Measurements from ENCODE around the gene TIGAR. TPM values are rescaled to one million over a fixed set of nuclear protein-coding genes. Genes with fewer than 3 reads are reported as not detected.

Gene TIGAR, protein sequence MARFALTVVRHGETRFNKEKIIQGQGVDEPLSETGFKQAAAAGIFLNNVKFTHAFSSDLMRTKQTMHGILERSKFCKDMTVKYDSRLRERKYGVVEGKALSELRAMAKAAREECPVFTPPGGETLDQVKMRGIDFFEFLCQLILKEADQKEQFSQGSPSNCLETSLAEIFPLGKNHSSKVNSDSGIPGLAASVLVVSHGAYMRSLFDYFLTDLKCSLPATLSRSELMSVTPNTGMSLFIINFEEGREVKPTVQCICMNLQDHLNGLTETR
- total RNA-seq: 10 to 100 TPM in 1 of 2 donors, 1 to 10 TPM in 1; 5.1 to 14.6 TPM
- 14.2 TPM for polyA plus RNA-seq (ENCODE audit: insufficient read depth, low read depth, low replicate concordance)
- long read RNA-seq, donor 1, transcript TIGAR-201 (6 exons, 2,782 nt): major isoform, 7 of 7 reads
- long read RNA-seq, donor 1, partial matches to known transcripts: 0 of 7 reads
- long read RNA-seq, donor 1, other reads (novel, unspliced or antisense): 0 of 7 reads
- long read RNA-seq, donor 2, transcript TIGAR-201 (6 exons, 2,782 nt): major isoform, 5 of 5 reads
- long read RNA-seq, donor 2, partial matches to known transcripts: 0 of 5 reads
- long read RNA-seq, donor 2, other reads (novel, unspliced or antisense): 0 of 5 reads

DNA sequence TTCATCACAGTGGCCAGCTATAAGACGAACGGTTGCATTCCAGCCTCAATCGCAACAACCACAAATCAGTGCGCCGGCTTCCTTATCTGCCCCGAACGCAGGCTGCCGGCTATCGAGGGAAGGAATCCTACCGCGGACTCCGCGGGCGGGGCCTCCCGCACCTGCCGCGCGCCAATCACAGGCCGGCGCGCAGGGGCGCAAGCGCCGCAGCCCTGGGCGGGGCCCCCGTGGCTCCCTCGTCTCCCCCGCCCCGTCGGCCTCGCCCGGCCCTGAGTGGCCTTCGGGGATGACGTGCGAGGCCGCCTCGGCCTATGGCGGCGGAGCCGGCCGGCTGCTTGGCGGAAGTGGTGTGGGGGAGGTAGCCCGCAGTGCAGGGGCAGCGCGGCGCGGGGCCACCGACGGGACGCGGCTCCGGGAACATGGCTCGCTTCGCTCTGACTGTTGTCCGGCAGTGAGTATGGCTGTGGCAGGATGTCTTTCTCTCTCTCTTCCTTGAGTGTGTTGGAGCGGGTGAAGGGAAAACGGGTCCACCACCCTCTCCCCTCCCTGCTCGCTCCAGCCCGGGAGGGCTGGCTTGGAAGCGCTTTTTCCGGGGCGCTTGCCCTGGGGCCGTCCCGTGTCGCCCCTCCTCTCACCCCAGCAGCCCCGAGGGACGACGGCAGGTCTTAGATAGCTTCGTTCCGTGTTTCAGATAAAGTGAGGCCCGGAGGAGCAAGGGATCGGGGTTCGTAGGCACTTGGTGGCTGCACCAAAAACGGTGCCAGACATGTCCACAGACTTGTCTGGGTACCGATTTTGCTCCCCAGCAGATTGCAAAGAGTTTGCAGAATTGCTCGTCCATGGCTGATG, at the start of gene TIGAR:
TIGAR (plus strand) TSS at position 361 of the 849 bp plus-strand sequence; CDS start at position 420, 59 bp downstream.
- Histone ChIP-seq H3K4me3 (peak within 1 kb of the TSS; percentile 92 to 95), H3K4me1 (peaks cover 17% of the 10 kb centered on the region), H3K27me3 (no peaks in the 10 kb centered on the region), H3K9me3 (no peaks in the 10 kb centered on the region), H3K27ac (peak within 1 kb of the TSS; percentile 67 to 85), H3K36me3 (ENCODE audit: low read depth, missing control alignments) (no peaks in the 10 kb centered on the region)
- WGBS, 2 donors: 0 to 1% methylated on average over 15 to 57 of the region's 76 CpGs
- intact Hi-C loops (cut with DNase I; ENCODE audit: low total_unique reads): no loop called here
- peak; percentile 95 for DNase-seq
- TF ChIP-seq POLR2A (IDR thresholded peaks at IDR 0.05): peak; percentile 35
- TF ChIP-seq, protein P1, sequence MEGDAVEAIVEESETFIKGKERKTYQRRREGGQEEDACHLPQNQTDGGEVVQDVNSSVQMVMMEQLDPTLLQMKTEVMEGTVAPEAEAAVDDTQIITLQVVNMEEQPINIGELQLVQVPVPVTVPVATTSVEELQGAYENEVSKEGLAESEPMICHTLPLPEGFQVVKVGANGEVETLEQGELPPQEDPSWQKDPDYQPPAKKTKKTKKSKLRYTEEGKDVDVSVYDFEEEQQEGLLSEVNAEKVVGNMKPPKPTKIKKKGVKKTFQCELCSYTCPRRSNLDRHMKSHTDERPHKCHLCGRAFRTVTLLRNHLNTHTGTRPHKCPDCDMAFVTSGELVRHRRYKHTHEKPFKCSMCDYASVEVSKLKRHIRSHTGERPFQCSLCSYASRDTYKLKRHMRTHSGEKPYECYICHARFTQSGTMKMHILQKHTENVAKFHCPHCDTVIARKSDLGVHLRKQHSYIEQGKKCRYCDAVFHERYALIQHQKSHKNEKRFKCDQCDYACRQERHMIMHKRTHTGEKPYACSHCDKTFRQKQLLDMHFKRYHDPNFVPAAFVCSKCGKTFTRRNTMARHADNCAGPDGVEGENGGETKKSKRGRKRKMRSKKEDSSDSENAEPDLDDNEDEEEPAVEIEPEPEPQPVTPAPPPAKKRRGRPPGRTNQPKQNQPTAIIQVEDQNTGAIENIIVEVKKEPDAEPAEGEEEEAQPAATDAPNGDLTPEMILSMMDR (IDR thresholded peaks at IDR 0.05): peak in 1 of 3 experiments; percentile 6

DNA sequence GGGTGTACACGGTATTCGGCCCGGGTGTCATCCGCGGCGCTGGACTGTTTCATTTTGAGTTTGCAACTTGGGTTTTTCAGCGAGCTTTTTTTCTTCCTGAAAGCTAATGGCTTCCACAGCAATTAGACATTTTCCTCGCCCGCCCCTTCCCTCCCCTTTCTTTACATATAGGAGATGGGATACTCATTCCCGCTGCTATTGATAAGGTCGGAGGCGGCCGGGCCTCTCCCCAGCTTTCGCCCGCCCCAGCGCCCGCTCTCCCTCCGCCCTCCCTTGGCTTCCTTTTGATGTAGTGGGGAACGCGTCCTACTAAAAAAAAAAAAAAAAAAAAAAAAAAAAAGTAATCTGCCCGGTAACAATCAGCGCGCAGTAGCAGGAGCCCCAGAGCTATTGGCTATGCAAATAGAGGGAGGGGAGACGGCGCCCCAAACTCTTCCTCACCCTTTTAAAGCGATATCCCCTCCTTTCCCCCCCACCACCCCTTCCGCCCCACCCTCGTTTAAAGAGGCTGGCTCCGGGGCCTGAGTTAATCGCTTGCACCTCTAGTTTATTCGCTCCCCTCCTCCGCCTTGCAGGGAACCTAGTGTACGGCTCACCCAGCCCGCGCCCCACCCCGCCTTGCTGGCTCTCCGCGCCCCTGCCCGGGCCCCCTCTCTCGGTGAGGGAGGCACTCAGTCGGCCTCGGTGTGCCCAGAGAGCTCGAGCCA, 49.1 kb upstream of the TIGAR start:
- Histone ChIP-seq H3K27me3 (no peaks in the 10 kb centered on the region), H3K4me1 (peaks cover 15% of the 10 kb centered on the region), H3K4me3 (peak overlapping the region; percentile 41 to 85), H3K27ac (peak overlapping the region; percentile 89 to 92), H3K36me3 (ENCODE audit: low read depth, missing control alignments) (no peaks in the 10 kb centered on the region), H3K9me3 (no peaks in the 10 kb centered on the region)
- WGBS, 2 donors: 1% methylated on average over 41 to 43 of the region's 43 CpGs
- TF ChIP-seq, protein P1 (IDR thresholded peaks at IDR 0.05): no peak
- peak; percentile 14 for TF ChIP-seq POLR2A (IDR thresholded peaks at IDR 0.05)
- intact Hi-C loops (cut with DNase I; ENCODE audit: low total_unique reads): loop anchor here (10.0 kb wide), 1 partner anchor 237 kb away; no protein-coding TSS in a partner anchor
- peak; percentile 80 for DNase-seq

DNA sequence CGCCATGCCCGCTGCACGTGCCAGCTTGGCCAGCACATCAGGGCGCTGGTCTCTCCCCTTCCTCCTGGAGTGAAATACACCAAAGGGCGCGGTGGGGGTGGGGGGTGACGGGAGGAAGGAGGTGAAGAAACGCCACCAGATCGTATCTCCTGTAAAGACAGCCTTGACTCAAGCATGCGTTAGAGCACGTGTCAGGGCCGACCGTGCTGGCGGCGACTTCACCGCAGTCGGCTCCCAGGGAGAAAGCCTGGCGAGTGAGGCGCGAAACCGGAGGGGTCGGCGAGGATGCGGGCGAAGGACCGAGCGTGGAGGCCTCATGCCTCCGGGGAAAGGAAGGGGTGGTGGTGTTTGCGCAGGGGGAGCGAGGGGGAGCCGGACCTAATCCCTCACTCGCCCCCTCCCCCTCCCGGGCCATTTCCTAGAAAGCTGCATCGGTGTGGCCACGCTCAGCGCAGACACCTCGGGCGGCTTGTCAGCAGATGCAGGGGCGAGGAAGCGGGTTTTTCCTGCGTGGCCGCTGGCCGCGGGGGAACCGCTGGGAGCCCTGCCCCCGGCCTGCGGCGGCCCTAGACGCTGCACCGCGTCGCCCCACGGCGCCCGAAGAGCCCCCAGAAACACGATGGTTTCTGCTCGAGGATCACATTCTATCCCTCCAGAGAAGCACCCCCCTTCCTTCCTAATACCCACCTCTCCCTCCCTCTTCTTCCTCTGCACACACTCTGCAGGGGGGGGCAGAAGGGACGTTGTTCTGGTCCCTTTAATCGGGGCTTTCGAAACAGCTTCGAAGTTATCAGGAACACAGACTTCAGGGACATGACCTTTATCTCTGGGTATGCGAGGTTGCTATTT, 48.4 kb upstream of the TIGAR start:
- Histone ChIP-seq H3K27ac (peak overlapping the region; percentile 89 to 92), H3K4me1 (peaks cover 23% of the 10 kb centered on the region), H3K27me3 (no peaks in the 10 kb centered on the region), H3K4me3 (peak overlapping the region; percentile 41 to 85), H3K9me3 (no peaks in the 10 kb centered on the region), H3K36me3 (ENCODE audit: low read depth, missing control alignments) (no peaks in the 10 kb centered on the region)
- TF ChIP-seq POLR2A (IDR thresholded peaks at IDR 0.05): no peak
- WGBS, 2 donors: 2 to 3% methylated on average over 32 to 45 of the region's 62 CpGs
- DNase-seq: peak; percentile 60
- intact Hi-C loops (cut with DNase I; ENCODE audit: low total_unique reads): loop anchor here (10.0 kb wide), 1 partner anchor 238 kb away; no protein-coding TSS in a partner anchor

DNA sequence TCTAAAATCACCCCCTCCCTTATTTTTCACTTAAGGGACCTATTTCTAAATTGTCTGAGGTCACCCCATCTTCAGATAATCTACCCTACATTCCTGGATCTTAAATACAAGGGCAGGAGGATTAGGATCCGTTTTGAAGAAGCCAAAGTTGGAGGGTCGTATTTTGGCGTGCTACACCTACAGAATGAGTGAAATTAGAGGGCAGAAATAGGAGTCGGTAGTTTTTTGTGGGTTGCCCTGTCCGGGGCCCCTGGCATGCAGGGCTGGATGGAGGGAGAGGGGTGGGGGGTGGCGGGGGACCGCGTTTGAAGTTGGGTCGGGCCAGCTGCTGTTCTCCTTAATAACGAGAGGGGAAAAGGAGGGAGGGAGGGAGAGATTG, 47.8 kb upstream of the TIGAR start:
- H3K27me3 ChIP-seq: no peaks in the 10 kb centered on the region
- H3K4me1 ChIP-seq: peaks cover 23% of the 10 kb centered on the region

More for the DNA sequence above, 47.8 kb upstream of the TIGAR start:
- peak overlapping the region; percentile 89 to 92 for H3K27ac ChIP-seq
- intact Hi-C loops (cut with DNase I; ENCODE audit: low total_unique reads): loop anchor here (10.0 kb wide), 1 partner anchor 238 kb away; no protein-coding TSS in a partner anchor
- TF ChIP-seq, protein P1 (IDR thresholded peaks at IDR 0.05): no peak
- TF ChIP-seq POLR2A (IDR thresholded peaks at IDR 0.05): no peak
- H3K9me3 ChIP-seq: no peaks in the 10 kb centered on the region
- DNase-seq: no peak
- WGBS, 2 donors: 0 to 1% methylated on average over 10 of the region's 10 CpGs
- H3K4me3 ChIP-seq: peak overlapping the region; percentile 41 to 85
- no peaks in the 10 kb centered on the region for H3K36me3 ChIP-seq (ENCODE audit: low read depth, missing control alignments)
